BJ (cell line): ENCODE measurements around the gene SLC39A6. TPM values are rescaled to one million over a fixed set of nuclear protein-coding genes. Genes with fewer than 3 reads are reported as not detected.
"Not testable (repeated sequence)": the region's sequence is repeated elsewhere in the genome, so short reads cannot be mapped to it uniquely, and the experiment has no call there.

ENCODE experiments used
- CTCF ChIA-PET: fragments of 350-600 bp; formaldehyde crosslinking; extraction: SDS; loops from one replicate; lab custom pipeline; 2021; ENCODE audit warnings: antibody characterized with exemption, inconsistent platforms; lab: Yijun Ruan, JAX
- POLR2A ChIA-PET: fragments of 300-600 bp; sonication (Branson Sonifier 250); formaldehyde crosslinking; extraction: SDS; loops from one replicate; lab custom pipeline; 2021; ENCODE audit warnings: antibody characterized with exemption; lab: Charles Lee
- DNase-seq: peaks from one replicate; pipeline ENCODE4 v3.0.0-alpha.2; 2011; ENCODE audit warnings: low read depth
- H3K27me3 ChIP-seq: 2 replicates; pipeline ENCODE4 v1.6.0; 2011; ENCODE audit warnings: low read length; ENCODE audit not compliant: control insufficient read depth, insufficient read depth
- H3K36me3 ChIP-seq: 2 replicates; pipeline ENCODE4 v1.5.1; 2011; ENCODE audit warnings: low read length; ENCODE audit not compliant: control insufficient read depth, insufficient read depth
- H3K4me3 ChIP-seq: 2 replicates; pipeline ENCODE4 v1.5.1; 2011; ENCODE audit warnings: low read depth, mild to moderate bottlenecking, control low read depth, low read length
- CTCF ChIP-seq: IDR thresholded peaks from 2 replicates; pipeline ENCODE4 v1.5.1; 2011; ENCODE audit warnings: low read depth, mild to moderate bottlenecking, control low read depth, inconsistent platforms, low read length, moderate library complexity; ENCODE audit not compliant: insufficient read depth
- polyA plus RNA-seq: library from polyadenylated mRNA; depleted of rRNA; stranded (reverse); fragments of >200 nt; gene quantifications from 2 replicates; pipeline ENCODE4 v1.2.3, GENCODE V29; 2011

Gene SLC39A6
- polyA plus RNA-seq, 1 experiment, result 99.2 TPM

DNA sequence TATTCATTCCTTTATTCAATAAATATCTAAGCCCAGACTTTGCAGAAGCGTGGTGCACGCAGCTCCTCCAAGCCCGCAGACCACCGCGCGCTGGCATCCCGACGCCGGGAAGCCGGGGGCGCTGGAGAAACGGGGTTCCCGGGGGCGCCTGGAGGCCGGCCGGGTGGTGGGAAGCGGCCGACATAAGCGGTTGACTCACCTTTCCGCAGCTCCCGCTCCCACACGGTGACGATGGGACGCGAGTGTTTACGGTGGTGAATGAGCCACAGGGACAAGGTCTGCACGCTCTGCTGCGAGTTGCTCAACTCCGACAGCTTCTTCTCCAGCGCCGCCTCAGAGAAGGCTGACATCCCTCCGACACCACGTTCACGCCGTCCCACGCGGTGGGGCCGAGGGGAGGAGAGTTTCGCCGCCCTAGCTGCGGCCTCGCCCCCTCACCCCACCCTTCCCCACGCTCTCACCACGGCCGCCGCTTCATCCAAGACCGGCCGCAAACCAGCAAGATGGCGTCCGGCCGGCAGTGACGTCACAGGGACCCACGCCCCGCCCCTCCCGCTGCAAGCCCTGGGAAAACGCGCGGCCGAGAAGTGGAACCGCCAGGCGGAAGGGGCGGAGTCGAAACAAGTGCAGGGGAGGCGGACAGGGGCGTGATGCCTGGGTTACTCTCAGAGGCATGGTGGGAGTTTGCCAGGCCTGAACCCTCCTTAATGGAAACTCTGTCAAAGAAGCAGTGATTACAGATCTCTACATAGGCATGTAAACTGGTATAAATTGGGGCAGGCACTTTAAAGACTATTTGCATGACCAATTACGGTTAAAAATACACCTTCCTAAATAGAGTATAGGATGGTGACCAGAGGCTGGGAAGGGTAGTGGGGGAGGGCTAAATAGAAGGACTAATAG lies 61.8 kb downstream of the SLC39A6 start, which contains the start of gene RPRD1A:
Gene RPRD1A, minus strand, starts transcription at position 505 of the 903 bp plus-strand sequence. Its CDS starts 155 bp downstream, at position 350.
- peak; percentile 62 for DNase-seq
- Histone ChIP-seq H3K36me3 (no peaks in the 10 kb centered on the region), H3K27me3 (no peaks in the 10 kb centered on the region), H3K4me3 (peak within 1 kb of the TSS; percentile 95)
- ChIA-PET POLR2A (no interaction called here), CTCF (interaction anchor here (0.6 to 1.2 kb wide), 2 partner anchors 9 to 91 kb away, joined by 3 read pairs; no protein-coding TSS in a partner anchor)
- TF ChIP-seq CTCF, result no peak

DNA sequence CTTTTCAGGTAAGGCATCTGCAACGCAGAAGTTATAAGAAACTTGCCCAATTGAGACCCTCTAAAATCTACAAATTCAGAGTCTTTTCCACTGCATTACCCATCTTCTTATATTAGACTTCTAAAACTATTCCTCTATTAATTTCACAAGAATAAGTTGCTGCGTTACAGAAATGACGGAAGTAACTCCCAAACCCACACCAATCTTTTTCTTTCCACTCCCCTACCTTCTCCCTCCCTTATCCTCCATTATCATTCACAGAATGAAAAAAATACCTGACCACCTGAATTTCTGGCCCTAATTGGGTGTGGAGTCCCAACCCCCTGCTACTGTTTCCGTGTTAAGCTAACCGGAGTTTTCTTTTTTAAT lies 62.5 kb downstream of the SLC39A6 start:
- ChIA-PET CTCF (interaction anchor here (0.6 to 1.4 kb wide), 3 partner anchors 10 to 92 kb away, joined by 3 to 4 read pairs (median 3); no protein-coding TSS in a partner anchor), POLR2A (no interaction called here)
- no peak for TF ChIP-seq CTCF
- DNase-seq, result no peak
- Histone ChIP-seq H3K36me3 (no peaks in the 10 kb centered on the region), H3K4me3 (peak overlapping the region; percentile 95), H3K27me3 (no peaks in the 10 kb centered on the region)

GRCh38 chr18:36066001-36066400 lies 63.1 kb downstream of the SLC39A6 start:
- CTCF ChIA-PET, result interaction anchor here (1.2 to 1.4 kb wide), 2 partner anchors 9 to 10 kb away, joined by 3 to 4 read pairs; no protein-coding TSS in a partner anchor
- Histone ChIP-seq H3K27me3 (no peaks in the 10 kb centered on the region), H3K4me3 (peak overlapping the region; percentile 95), H3K36me3 (no peaks in the 10 kb centered on the region)
- no peak for TF ChIP-seq CTCF
- DNase-seq, result no peak
- POLR2A ChIA-PET, result no interaction called here

GRCh38 chr18:36064809-36065079 lies 64.4 kb downstream of the SLC39A6 start:
- H3K4me3 ChIP-seq, H3K36me3 ChIP-seq, POLR2A ChIA-PET, DNase-seq, CTCF ChIA-PET, H3K27me3 ChIP-seq: not testable (repeated sequence)

DNA sequence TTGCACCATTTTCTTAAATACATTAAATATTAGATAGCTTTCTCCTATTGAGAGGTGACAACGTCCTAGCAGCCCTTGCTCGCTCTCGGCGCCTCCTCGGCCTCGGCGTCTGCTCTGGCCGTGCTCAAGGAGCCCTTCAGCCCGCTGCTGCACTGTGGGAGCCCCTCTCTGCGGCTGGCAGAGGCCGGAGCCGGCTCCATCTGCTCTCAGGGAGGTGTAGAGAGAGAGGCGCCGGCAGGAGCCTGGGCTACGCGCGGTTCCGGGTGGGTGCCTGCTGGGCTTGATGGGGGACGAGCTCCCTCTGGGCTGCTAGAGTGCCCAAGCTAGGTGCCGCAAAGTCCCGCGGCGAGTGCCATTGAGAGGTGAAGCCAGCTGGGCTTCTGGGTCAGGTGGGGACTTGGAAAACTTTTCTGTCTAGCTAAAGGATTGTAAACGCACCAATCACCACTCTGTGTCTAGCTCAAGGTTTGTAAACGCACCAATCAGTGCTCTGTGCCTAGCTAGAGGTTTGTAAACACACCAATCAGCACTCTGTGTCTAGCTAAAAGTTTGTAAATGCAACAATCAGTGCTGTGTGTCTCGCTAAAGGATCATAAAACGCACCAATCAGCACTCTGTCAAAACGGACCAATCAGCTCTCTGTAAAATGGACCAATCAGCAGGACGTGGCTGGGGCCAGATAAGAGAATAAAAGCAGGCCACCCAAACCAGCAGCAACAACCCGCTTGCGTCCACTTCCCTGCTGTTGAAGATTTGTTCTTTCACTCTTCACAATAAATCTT lies 64.9 kb downstream of the SLC39A6 start:
- ChIA-PET CTCF (interaction anchor here (1.1 kb wide), 1 partner anchor 24 kb away, joined by 4 read pairs; no protein-coding TSS in a partner anchor), POLR2A (no interaction called here)
- Histone ChIP-seq H3K4me3 (no peak overlapping the region), H3K27me3 (no peaks in the 10 kb centered on the region), H3K36me3 (no peaks in the 10 kb centered on the region)
- DNase-seq, result no peak
- TF ChIP-seq CTCF, result no peak
